Stimulated activated CD8-positive, alpha-beta memory T cell treated with anti-CD3 and anti-CD28 coated beads, Interleukin-15, amount 100 ng/mL, for 24 hours (primary cell): ENCODE measurements around the gene RNPS1.

ENCODE experiments used
- DNase-seq: peaks from one replicate; pipeline ENCODE4 v3.0.0-alpha.2; 2020; ENCODE audit warnings: low read depth

RNPS1 gene

DNA sequence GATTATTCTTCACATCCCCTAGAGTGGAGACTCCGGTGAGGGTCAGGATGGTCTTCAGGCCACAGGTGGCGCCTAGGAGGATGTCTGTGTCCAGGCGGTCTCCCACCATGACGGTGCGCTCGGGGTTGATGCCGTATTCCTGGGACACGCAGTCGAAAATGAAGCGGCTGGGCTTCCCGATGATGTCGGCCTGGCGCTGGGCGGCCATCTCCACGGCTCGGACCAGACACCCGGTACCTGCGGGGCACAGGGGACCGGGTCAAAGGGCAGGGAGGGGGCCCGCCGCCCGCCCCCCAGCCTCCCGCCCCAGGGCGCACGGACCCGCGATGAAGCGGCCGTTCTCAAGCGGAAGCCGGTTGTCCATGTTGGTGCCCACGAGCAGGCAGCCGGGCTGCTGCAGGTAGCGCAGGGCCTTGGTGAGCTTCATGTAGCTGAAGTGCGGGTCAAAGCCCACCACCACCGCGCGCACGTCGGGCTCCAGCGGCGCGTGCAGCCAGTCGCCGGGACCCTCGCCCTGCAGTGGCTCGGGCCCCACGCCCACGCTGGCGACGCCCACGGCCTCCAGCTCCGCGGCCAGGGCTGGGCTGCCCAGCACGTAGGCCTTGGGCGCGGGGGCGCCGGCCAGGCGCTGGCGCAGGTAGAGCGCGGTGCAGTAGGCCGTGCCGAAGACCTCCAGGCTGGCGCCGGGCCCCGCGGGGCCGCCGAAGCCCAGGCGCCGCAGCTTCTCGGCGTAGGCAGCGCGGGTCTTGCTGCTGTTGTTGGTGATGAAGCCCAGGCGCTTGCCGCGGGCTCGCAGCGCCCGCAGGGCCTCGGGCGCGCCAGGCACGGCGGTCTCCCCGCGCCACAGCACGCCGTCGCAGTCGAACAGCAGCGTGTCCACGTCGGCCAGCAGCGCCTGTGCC is 53.9 kb downstream of the RNPS1 start:
- DNase-seq, result no peak

DNA sequence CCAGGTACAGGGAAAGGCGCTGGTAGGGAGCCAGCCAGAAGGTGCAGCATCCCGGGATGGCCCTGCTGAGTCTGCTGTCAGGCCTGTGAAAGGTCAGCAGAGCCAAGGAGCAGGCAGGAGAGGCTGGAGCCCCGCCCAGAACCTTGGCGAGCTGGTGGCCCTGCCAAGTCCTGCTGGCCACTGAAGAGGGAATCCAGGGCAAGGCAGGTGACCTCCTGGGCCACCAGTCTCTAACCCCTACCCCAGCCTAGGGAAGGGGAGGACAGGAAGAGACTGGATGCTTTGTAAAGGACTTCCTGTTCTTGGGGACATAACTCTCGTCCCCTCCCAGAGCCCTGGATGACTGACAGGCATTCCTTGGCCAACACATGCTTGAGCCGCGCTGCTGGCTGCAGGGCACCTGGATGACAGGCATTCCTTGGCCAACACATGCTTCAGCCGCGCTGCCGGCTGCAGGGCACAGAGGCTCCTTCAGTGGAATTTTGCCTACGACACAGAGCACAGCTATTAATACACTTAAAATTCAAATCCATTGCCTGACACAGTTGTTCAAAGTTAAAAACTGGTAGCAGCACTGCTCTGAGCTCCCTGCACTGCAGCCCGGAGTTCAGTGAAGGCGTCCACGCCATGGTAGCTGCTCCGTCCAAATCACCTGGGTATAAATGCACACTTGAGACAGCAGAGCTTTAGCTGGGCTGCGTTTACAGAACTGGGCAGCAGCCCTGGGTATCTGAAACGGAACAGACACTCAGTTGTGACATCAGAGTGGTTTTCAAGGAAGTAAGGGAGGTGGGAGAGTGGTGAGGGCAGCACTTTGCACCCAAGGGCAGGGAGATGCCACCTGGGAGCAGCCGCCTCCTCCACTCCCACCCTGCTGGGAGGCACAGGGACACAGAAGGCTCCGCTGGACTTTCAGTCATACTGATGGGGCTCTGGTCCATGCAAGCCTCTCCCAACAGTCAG is 55.3 kb downstream of the RNPS1 start:
- DNase-seq, result no peak

DNA sequence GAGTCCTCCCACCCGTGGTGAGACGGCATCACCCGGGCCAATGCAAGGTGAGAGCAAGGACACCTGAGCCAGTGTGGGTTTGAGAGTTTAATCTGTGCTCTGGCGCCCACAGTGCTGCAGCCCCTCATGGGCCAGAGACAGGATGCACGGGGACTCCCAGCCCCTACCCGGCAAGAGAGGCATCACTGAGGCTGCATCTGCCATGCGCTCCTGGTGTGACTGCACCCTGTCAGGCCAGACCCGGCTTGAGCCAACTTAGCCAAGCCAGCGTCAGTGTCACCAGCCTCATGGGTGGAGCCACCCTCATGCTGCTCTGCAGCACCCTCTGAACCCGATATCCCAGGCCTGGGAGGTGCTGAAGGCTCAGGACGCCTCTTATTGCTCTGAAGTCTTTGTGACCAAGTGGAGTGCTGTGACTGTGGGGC is 56.0 kb downstream of the RNPS1 start:
- DNase-seq, result no peak

DNA sequence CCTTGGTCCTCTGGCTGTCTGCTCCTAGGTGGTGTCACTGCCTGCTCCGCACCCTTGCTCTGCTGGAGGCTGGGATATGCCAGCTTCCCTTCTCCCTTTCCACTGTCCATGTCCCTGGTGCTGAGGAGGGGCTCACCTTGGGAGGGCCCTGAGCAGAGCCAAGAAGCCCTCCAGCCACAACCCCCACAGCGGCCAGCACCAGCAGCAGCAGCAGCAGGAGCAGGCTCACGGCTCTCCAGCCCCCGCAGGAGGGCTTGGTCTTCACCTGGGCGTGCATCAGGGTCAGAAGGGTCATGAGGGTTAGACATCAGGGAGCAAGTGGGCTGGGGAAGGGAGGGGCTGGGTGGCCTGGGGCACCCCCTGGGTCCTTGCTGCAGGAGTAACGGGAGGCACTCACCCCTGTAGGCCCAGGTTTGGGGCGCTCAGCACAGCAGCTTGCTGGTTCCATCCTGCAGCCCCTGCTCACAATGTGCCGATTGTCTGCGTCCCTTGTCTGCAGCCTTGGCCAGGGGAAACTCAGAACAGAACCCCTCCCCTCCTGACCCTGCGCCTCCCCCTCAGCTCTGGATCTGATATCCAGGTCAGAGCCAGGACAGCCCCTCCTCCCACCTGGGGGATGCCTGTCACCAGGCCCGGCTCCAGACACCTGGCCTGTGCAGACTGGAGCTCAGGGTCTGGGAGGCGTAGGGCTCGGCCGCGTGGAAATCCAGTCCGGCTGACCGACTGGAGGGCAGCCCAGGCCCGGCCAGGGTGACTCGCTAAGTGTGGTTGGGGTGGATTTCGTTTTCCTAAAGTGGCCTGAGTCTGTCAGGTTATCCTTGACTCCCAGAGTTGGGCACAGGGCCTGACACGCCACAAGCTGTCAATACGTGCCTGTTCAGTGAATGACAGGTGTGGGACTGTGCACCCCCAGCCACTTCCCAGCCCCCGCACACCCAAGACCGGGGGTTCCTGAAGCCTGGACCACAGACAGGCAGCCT is 57.2 kb downstream of the RNPS1 start, which contains the start of gene BRICD5:
Gene BRICD5, minus strand, starts transcription at position 478 of the 980 bp plus-strand sequence. Its CDS starts 30 bp downstream, at position 448.
- no peak for DNase-seq

DNA sequence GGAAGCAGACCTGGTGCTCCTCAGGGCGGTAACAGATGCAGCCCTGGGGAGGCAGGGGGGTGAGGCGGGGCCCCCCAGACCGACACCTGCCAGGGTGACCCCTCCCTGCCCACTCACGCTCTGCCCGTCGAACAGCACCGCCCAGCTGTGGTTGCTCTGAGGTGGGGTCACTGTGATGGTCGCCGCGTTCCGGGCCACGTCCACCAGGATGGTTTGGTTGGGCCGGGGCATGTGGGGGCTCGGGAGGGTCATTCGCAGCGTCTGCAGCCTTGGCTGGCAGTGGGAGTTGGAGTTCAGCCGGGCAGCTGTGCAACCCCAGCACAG is 58.0 kb downstream of the RNPS1 start:
- DNase-seq, result no peak

DNA sequence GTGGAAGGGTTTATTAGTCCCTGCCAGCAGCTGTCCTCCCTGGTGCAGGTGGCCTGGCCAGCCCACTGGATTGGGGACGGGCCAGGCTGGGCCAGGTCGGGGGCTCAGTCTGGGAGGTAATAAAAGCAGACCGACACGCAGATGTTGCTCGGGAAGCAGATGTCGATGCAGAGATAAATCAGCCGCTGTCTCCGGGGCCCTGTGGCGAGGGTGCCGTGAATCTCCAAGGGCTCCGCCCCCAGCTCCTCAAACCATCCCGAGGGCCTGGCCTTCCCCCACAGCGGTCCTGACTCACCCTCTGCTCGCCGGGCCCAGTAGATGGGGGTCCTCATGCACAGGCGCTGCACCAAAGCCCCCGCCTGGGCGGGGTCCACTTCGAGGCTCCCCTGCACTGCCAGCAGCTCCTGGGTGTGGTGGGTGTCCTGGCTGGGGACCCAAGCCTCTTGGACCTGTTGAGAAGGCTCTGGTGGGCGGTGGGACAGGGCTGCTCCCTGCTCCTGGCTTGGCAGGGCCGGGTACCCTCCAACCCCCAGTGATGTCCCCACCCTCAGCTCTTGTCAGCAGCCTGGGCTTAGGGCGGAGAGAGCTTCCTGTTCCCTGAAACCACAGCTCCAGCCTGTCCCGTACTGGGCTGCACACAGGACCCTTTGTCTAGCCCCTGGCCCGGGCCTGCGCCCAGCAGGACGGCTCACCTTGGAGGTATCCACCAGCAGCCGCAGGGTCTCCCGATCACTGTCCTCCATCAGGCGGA is 58.5 kb downstream of the RNPS1 start:
- DNase-seq, result no peak

DNA sequence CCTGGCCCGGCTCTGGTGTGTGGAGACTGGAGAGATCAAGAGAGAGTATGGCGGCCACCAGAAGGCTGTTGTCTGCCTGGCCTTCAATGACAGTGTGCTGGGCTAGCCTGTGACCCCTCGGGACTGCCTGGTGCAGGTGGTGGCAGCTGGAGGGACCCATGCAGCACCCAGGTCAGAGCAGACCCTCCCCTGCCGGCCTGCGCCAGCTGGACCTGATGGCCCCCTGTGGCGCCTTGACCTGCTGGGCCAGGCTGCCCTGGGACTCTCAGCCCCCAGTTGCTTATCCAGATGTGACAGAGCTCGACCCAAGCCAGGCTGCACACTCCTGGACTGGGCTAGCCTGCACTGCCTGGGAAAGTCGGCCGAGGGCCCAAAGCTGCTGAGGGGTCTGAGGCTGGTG is 59.2 kb downstream of the RNPS1 start:
- no peak for DNase-seq

DNA sequence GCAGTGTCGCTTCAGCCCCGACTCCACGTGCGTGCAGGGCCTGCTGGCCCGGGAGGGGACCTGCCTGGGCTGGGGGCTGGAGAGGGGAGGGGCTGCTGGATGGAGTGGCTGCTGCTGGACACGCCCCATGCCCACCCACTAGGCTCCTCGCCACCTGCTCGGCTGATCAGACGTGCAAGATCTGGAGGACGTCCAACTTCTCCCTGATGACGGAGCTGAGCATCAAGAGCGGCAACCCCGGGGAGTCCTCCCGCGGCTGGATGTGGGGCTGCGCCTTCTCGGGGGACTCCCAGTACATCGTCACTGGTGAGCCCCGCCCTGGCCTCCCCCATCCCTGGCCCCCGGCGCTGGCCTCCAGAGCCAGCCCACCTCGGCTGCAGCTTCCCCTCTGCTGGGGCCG is 59.6 kb downstream of the RNPS1 start:
- no peak for DNase-seq

DNA sequence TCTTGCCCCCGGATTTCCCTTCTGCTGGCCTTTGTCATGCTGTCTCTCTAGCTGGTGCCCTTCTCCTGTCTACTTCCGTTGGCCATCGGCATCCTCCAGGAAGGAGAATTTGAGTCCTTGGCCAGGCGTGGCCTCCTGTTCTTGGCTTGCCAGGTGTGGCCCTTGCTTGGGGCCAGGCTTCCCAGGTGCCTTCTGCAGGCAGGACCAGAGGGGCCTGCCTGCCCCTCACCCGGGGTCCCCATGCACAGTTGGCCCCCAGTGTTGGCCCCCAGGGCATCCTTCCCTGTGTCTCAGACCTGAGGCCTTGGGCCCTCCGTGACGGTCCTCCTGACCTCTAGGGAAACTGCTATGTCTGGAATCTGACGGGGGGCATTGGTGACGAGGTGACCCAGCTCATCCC is 60.1 kb downstream of the RNPS1 start:
- DNase-seq, result no peak

DNA sequence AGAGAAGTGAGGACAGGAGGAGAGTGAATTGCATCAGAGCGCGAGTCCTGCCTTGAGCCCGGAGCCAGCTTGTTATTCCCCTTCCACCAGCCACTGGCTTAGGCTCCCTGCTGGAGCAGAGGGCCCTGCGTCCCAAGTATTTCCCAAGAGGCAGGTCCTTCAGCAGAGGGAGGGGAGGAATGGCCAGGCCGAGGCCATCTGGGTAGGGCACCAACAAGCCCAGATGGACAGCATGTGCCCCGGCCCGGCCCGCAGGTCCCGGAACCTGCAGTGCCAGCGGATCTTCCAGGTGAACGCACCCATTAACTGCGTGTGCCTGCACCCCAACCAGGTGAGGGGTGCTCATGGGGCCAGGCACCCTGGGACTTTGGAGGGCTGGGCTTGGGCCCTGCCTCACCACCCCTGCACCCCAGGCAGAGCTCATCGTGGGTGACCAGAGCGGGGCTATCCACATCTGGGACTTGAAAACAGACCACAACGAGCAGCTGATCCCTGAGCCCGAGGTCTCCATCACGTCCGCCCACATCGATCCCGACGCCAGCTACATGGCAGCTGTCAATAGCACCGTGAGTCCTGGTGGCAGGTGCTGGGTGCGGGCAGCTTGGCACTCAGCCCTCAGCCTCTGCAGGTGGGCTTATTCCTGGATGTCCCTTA is 61.0 kb downstream of the RNPS1 start:
- no peak for DNase-seq

DNA sequence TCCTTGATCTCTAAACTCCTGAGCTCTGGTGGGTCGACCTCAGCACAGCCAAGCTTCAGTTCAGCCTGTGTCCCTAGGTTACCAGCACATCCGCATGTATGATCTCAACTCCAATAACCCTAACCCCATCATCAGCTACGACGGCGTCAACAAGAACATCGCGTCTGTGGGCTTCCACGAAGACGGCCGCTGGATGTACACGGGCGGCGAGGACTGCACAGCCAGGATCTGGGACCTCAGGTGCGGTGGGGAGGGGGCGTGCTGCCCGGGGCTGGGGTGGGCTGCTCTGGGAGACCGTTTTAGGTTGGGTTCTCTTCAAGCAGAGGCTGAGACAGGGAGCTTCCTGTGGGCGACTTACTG is 61.5 kb downstream of the RNPS1 start:
- DNase-seq, result no peak

DNA sequence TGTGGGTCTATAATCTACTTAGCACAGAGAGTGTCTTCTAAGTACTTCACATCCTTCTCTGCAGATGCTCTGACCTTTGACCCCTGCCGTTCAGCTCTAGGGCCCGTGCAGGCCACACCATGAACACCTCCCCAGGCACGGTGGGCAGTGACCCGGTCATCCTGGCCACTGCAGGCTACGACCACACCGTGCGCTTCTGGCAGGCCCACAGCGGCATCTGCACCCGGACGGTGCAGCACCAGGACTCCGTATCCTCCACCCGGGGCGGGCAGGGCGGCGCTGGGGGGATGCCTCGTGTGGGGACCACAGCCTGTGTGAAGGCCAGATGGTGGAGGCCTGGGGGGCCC is 62.0 kb downstream of the RNPS1 start:
- DNase-seq, result no peak

DNA sequence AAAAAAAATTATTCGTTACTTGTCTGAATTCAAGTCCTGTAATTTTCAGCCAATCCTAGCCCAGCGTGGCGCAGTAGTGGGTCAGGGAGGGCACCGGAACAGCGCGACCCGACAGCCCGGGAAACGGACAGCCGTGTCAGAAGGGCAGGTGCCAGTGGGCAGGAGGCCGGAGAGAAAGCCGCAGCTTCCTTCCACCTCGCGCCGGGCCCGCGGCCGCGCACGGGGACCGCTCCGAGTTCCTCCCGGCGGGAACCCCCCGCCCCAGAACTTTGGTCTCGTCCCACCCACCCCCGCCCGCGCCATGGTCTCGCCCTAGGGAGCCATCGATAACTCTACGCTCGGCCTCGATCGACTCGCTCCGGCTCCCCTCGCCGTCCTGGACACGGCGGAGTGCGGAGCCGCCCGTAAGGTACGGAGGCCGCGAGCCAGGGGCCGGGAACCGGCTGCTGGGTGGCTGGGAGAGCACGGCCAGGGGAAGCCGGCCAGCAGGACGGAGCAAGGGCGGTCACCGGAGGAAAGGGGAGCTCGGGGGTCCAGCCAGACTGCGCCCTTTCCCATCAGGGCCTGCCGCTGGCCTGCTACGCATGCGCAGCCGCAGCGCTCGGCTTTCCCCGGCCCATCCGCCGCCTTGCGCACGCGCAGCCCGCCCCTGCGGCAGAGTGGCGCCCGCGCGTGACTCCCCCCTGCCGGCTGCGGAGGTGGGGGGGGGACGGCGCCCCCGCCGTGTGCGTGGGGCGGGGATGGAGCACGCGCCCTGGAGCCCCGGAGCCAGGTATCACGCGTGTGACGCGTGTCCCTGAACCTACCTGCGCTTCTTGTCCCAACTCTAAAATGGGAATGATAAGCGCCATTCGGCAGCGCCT is 62.6 kb downstream of the RNPS1 start, which contains the start of gene MLST8:
Gene MLST8, plus strand, starts transcription at position 351 of the 863 bp plus-strand sequence. CDS start 632 bp downstream, outside the sequence.
- peak; percentile 87 for DNase-seq

DNA sequence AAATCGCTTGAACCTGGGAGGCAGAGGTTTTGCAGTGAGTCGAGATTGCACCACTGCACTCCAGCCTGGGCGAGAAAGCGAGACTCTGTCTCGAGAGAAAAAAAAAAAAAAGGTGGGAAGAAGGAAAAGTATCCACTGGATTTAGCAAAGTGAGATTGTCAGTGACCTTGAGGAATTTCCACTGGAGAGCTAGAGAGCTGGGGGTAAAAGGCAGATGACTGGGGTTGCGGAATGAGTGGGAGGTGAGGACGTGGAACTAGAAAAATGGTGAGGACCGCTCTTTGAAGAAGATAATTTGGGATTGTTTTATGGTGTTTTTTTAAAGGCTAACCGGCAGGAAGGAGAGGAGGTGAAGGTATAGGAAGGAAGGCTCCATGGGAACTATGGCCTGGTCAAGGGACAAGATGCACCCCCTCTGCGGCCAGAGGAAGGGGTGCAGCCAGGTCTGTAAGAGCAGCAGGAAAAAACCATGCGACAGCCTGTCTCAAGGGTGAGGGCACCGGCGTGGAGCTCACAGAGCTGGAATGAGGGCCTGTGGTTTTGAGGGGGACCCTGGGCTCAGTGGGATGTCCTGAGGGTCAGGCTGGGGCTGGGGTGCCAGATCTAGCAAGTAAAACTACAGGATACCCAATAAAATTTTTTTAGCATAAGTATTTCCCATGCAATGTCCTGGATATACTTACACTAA is 63.4 kb downstream of the RNPS1 start:
- no peak for DNase-seq
